SK-N-SH (cell line): ENCODE measurements around the gene ADAMTS9. TPM values are rescaled to one million over a fixed set of nuclear protein-coding genes. Genes with fewer than 3 reads are reported as not detected.

ENCODE experiments used
- CTCF ChIA-PET: fragments of 300-600, 350-600 bp; formaldehyde crosslinking; extraction: SDS; loops from one replicate; lab custom pipeline; 2021; lab: Yijun Ruan, JAX
- POLR2A ChIA-PET: fragments of 350-600 bp; sonication (Branson Sonifier 250); formaldehyde crosslinking; extraction: SDS; loops from one replicate; lab custom pipeline; 2020; ENCODE audit warnings: antibody characterized with exemption, inconsistent platforms; lab: Yijun Ruan, JAX
- DNase-seq: peaks from one replicate; pipeline ENCODE4 v3.0.0; 2012
- H2AFZ ChIP-seq: fragments of 200-600 bp; sonication (generic); 2 replicates; pipeline ENCODE4 v1.8.1; 2016; ENCODE audit warnings: antibody characterized with exemption, mild to moderate bottlenecking, low read depth
- H3F3A ChIP-seq: fragments of 200-600 bp; sonication (generic); replicated peaks from 2 replicates; pipeline ENCODE3; 2016; ENCODE audit warnings: antibody characterized with exemption, mild to moderate bottlenecking; ENCODE audit not compliant: insufficient read depth
- H3K27ac ChIP-seq, 2 experiments: fragments of 200-500 bp in 1 of 2; fragments of 200-600 bp in 1 of 2; sonication (Bioruptor generic) in 1 of 2; sonication (generic), shearing (Covaris generic) in 1 of 2; 2 replicates each; pipeline versions ENCODE4 v1.5.1 to v1.6.1; 2014 to 2016; ENCODE audit warnings: low read depth in 2 of 2, inconsistent platforms in 1 of 2, low read length in 1 of 2, mild to moderate bottlenecking in 1 of 2, mixed read lengths in 1 of 2
- H3K27me3 ChIP-seq: fragments of 200-600 bp; sonication (generic), shearing (Covaris generic); 2 replicates; pipeline ENCODE4 v1.6.1; 2016; ENCODE audit warnings: mixed run types; ENCODE audit not compliant: insufficient read depth
- H3K36me3 ChIP-seq, 2 experiments: fragments of 200-500 bp in 1 of 2; fragments of 200-600 bp in 1 of 2; sonication (Bioruptor generic) in 1 of 2; sonication (generic) in 1 of 2; replicated peaks in 1 of 2; 2 replicates each; pipeline versions ENCODE3 to v1.5.1; 2014 to 2016; ENCODE audit warnings: low read length in 1 of 2, mild to moderate bottlenecking in 1 of 2; ENCODE audit not compliant: insufficient read depth in 2 of 2, control insufficient read depth in 1 of 2
- H3K4me1 ChIP-seq, 2 experiments: fragments of 200-500 bp in 1 of 2; fragments of 200-600 bp in 1 of 2; sonication (Bioruptor generic) in 1 of 2; sonication (generic), shearing (Covaris generic) in 1 of 2; 2 replicates each; pipeline versions ENCODE4 v1.5.1 to v1.6.1; 2014 to 2016; ENCODE audit warnings: low read depth in 1 of 2, low read length in 1 of 2, mixed run types in 1 of 2; ENCODE audit not compliant: insufficient read depth in 2 of 2, control insufficient read depth in 1 of 2
- H3K4me2 ChIP-seq: fragments of 200-600 bp; sonication (generic), shearing (Covaris generic); 2 replicates; pipeline ENCODE4 v1.6.1; 2017; ENCODE audit warnings: mixed run types
- H3K4me3 ChIP-seq, 2 experiments: fragments of 200-500 bp in 1 of 2; fragments of 200-600 bp in 1 of 2; sonication (Bioruptor generic) in 1 of 2; sonication (generic), shearing (Covaris generic) in 1 of 2; 2 replicates each; pipeline versions ENCODE4 v1.5.1 to v1.8.1; 2014 to 2016; ENCODE audit warnings: low read depth in 2 of 2, inconsistent platforms in 1 of 2, low read length in 1 of 2, mild to moderate bottlenecking in 1 of 2, mixed read lengths in 1 of 2, moderate library complexity in 1 of 2
- H3K79me2 ChIP-seq: fragments of 200-600 bp; sonication (generic); 2 replicates; pipeline ENCODE4 v1.8.1; 2017; ENCODE audit warnings: mild to moderate bottlenecking; ENCODE audit not compliant: insufficient read depth
- H3K9ac ChIP-seq: fragments of 200-600 bp; sonication (generic); 2 replicates; pipeline ENCODE4 v1.6.1; 2017; ENCODE audit warnings: mixed run types
- H3K9me2 ChIP-seq: fragments of 200-600 bp; sonication (generic); 2 replicates; pipeline ENCODE4 v1.6.1; 2017; ENCODE audit warnings: mixed run types
- H3K9me3 ChIP-seq: fragments of 200-600 bp; sonication (generic); 2 replicates; pipeline ENCODE4 v1.6.1; 2017; ENCODE audit warnings: mixed run types, mild to moderate bottlenecking, moderate library complexity
- H4K20me1 ChIP-seq: fragments of 200-600 bp; sonication (generic); 2 replicates; pipeline ENCODE4 v1.6.1; 2017; ENCODE audit warnings: mild to moderate bottlenecking, mixed run types; ENCODE audit not compliant: insufficient read depth
- EZH2phosphoT487 ChIP-seq: fragments of 200-600 bp; sonication (generic); IDR thresholded peaks from 2 replicates; pipeline ENCODE4 v1.6.1; 2017; ENCODE audit warnings: low read depth, mixed run types, mild to moderate bottlenecking, antibody characterized with exemption, moderate library complexity, borderline replicate concordance
- FOSL2 ChIP-seq: IDR thresholded peaks from 2 replicates; pipeline ENCODE4 v1.4.0; 2012; ENCODE audit warnings: low read depth, mild to moderate bottlenecking, moderate library complexity, borderline replicate concordance
- FOXJ3 ChIP-seq: sonication (generic); formaldehyde crosslinking; IDR thresholded peaks from 2 replicates; pipeline ENCODE4 v1.5.1; 2020; ENCODE audit warnings: mild to moderate bottlenecking, missing genetic modification reagents
- FOXM1 ChIP-seq: IDR thresholded peaks from 2 replicates; pipeline ENCODE4 v1.4.0; 2012; ENCODE audit warnings: low read depth, mild to moderate bottlenecking
- JUND ChIP-seq: IDR thresholded peaks from 2 replicates; pipeline ENCODE4 v1.4.0; 2012
- MXI1 ChIP-seq: IDR thresholded peaks from 2 replicates; pipeline ENCODE4 v1.6.1; 2012; ENCODE audit warnings: mild to moderate bottlenecking, low read depth, low read length, improper control_type of control experiment
- POLR2AphosphoS5 ChIP-seq: IDR thresholded peaks from 2 replicates; pipeline ENCODE4 v1.6.1; 2012; ENCODE audit warnings: low read depth, low read length
- RAD21 ChIP-seq: IDR thresholded peaks from 2 replicates; pipeline ENCODE4 v1.6.1; 2012; ENCODE audit warnings: mild to moderate bottlenecking, low read length
- RCOR1 ChIP-seq: fragments of 150-350 bp; IDR thresholded peaks from 2 replicates; pipeline ENCODE4 v1.6.1; 2017; ENCODE audit warnings: antibody characterized with exemption, low read length
- RFX5 ChIP-seq: IDR thresholded peaks from 2 replicates; pipeline ENCODE4 v1.6.1; 2012; ENCODE audit warnings: mild to moderate bottlenecking, improper control_type of control experiment, low read length
- SMC3 ChIP-seq: IDR thresholded peaks from 2 replicates; pipeline ENCODE4 v1.6.1; 2012; ENCODE audit warnings: low read depth, low read length, improper control_type of control experiment
- TAF1 ChIP-seq: IDR thresholded peaks from 2 replicates; pipeline ENCODE4 v1.6.1; 2012; ENCODE audit warnings: low read depth, mild to moderate bottlenecking, low read length, moderate library complexity, borderline replicate concordance
- TCF12 ChIP-seq: IDR thresholded peaks from 2 replicates; pipeline ENCODE4 v1.4.0; 2012
- USF1 ChIP-seq: IDR thresholded peaks from 2 replicates; pipeline ENCODE4 v1.4.0; 2012; ENCODE audit warnings: low read depth, borderline replicate concordance
- WGBS: methylation state at CpG from one replicate; pipeline ENCODE4 v1.1.6; 2017; ENCODE audit warnings: low lambda C conversion rate; 5-methylcytosine and 5-hydroxymethylcytosine counted together
- polyA plus RNA-seq, 3 experiments: library from polyadenylated mRNA; depleted of rRNA; stranded (reverse); fragments of >200 nt; gene quantifications; 2 replicates each; pipeline ENCODE4 v1.2.3, GENCODE V29; 2012
- TF ChIP-seq, protein P1 (sequence below): IDR thresholded peaks from 2 replicates; pipeline ENCODE4 v1.6.1; 2012; ENCODE audit warnings: mild to moderate bottlenecking, low read depth, low read length, moderate library complexity
- TF ChIP-seq, protein P2 (sequence below): fragments of 200-600 bp; sonication (generic); IDR thresholded peaks from 2 replicates; pipeline ENCODE4 v1.6.1; 2017; ENCODE audit warnings: antibody characterized with exemption, mild to moderate bottlenecking, moderate library complexity

Gene ADAMTS9
- polyA plus RNA-seq, 1 of the 3 experiments (the other 2 are of a cell fraction) = 4.1 TPM

DNA sequence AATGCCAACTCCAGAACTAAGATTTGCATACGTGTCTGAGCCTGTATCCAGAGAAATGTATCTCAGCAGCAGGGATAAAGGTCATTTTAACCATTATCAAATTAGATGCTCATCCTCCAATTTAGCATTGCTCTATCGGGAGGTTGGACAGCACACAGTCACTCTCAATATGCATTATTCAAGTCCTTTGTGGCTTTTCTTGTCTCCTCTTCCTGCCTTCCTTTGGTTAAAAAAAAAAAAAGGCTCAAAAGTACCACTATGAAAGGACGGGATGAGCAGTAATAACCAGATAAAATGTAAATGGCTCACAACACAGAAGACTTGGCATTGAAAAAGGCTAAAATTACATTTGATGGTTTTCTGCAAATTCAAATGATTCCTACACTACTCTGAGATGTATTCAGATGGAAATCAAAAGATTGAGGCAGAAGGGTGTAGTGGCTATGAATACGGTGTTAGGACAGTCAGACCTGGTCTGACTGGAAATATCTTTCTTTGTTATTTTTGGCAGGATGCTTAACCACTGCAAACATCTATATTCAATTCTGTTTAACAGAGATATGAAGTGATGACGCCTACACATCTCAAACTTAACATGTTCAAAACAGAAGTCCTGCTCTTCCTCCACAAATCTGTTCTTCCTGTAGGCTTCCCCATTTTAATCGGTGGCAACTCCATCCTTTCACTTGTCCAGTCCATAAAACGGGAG lies 109.6 kb downstream of the ADAMTS9 start (continued):
- no peak for TF ChIP-seq MXI1
- TF ChIP-seq USF1 = no peak

DNA sequence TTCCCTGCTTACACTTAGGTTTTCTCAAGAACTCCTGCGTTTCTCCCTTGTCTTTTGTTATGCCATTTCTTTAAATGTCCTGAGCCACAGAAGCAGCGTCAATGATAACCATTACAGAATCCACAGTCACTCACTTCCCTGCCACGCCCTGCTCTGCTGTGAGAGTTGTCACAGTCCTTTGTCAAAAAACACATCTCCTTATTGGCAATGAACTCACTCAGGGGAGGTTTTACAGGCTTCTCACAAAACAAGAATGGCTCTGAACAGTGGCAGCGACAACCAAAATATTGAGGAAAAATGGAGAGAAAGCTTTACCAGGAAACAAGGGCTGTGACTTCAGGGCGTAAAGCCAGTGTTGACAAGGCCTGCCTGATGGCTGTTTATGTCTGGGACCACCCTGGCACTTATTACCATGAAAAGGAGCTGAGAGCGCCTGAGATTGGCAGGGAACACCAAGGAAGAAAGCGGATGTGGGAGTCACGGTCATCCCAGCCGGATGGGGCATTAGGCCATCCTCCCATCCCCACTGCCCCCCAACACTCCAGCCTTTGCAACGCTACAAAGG lies 111.5 kb downstream of the ADAMTS9 start:
- H3K27ac ChIP-seq = peak overlapping the region in 1 of 2 experiments; percentile 6; a peak in 1 of 4 replicates
- TF ChIP-seq TCF12 (no peak), FOXM1 (no peak)
- no peak overlapping the region for H3K4me2 ChIP-seq
- no peak for DNase-seq
- no peaks in the 10 kb centered on the region for H3K79me2 ChIP-seq
- H3K9ac ChIP-seq = no peak overlapping the region
- CTCF ChIA-PET = interaction anchor here (0.9 to 2.2 kb wide), 15 partner anchors 8 to 1001 kb away, joined by 3 to 14 read pairs (median 4); no protein-coding TSS in a partner anchor
- no peaks in the 10 kb centered on the region for H4K20me1 ChIP-seq
- no peak overlapping the region for H3K4me3 ChIP-seq
- H3K36me3 ChIP-seq = peaks cover 0 to 24% of the 10 kb centered on the region in 2 experiments
- H2AFZ ChIP-seq = no peak overlapping the region
- POLR2A ChIA-PET = no interaction called here
- 79% methylated on average over 10 of the region's 10 CpGs for WGBS
- no peaks in the 10 kb centered on the region for H3K9me2 ChIP-seq
- no peaks in the 10 kb centered on the region for H3K9me3 ChIP-seq
- H3K27me3 ChIP-seq = no peaks in the 10 kb centered on the region
- H3K4me1 ChIP-seq = peaks cover 0 to 15% of the 10 kb centered on the region in 2 experiments; a peak in 1 of 4 replicates
- H3F3A ChIP-seq = peaks cover 4% of the 10 kb centered on the region

GRCh38 chr3:64575211-64575844 lies 112.5 kb downstream of the ADAMTS9 start:
- peaks cover 0 to 24% of the 10 kb centered on the region in 2 experiments for H3K36me3 ChIP-seq
- ChIA-PET CTCF (interaction anchor here (1.0 to 2.2 kb wide), 14 partner anchors 9 to 1002 kb away, joined by 3 to 14 read pairs (median 4); no protein-coding TSS in a partner anchor), POLR2A (interaction anchor here (0.7 kb wide), 1 partner anchor 239 kb away, joined by 3 read pairs; no protein-coding TSS in a partner anchor)
- no peak overlapping the region for H3K9ac ChIP-seq
- H3K9me3 ChIP-seq = no peaks in the 10 kb centered on the region
- peak; percentile 34 for DNase-seq
- H3K9me2 ChIP-seq = no peaks in the 10 kb centered on the region
- no peak overlapping the region for H3K4me2 ChIP-seq
- WGBS = 88% methylated on average over 2 of the region's 2 CpGs
- H4K20me1 ChIP-seq = no peaks in the 10 kb centered on the region
- H3K27ac ChIP-seq = peak overlapping the region in 1 of 2 experiments; percentile 50; a peak in 1 of 4 replicates
- no peak overlapping the region for H3K4me3 ChIP-seq
- H3K27me3 ChIP-seq = no peaks in the 10 kb centered on the region
- H3F3A ChIP-seq = peaks cover 4% of the 10 kb centered on the region
- peaks cover 0 to 15% of the 10 kb centered on the region in 2 experiments; a peak in 1 of 4 replicates for H3K4me1 ChIP-seq
- H2AFZ ChIP-seq = no peak overlapping the region
- H3K79me2 ChIP-seq = no peaks in the 10 kb centered on the region
- no peak for TF ChIP-seq POLR2AphosphoS5
- TF ChIP-seq RFX5 = no peak
- TF ChIP-seq EZH2phosphoT487 = no peak
- TF ChIP-seq, protein P1, sequence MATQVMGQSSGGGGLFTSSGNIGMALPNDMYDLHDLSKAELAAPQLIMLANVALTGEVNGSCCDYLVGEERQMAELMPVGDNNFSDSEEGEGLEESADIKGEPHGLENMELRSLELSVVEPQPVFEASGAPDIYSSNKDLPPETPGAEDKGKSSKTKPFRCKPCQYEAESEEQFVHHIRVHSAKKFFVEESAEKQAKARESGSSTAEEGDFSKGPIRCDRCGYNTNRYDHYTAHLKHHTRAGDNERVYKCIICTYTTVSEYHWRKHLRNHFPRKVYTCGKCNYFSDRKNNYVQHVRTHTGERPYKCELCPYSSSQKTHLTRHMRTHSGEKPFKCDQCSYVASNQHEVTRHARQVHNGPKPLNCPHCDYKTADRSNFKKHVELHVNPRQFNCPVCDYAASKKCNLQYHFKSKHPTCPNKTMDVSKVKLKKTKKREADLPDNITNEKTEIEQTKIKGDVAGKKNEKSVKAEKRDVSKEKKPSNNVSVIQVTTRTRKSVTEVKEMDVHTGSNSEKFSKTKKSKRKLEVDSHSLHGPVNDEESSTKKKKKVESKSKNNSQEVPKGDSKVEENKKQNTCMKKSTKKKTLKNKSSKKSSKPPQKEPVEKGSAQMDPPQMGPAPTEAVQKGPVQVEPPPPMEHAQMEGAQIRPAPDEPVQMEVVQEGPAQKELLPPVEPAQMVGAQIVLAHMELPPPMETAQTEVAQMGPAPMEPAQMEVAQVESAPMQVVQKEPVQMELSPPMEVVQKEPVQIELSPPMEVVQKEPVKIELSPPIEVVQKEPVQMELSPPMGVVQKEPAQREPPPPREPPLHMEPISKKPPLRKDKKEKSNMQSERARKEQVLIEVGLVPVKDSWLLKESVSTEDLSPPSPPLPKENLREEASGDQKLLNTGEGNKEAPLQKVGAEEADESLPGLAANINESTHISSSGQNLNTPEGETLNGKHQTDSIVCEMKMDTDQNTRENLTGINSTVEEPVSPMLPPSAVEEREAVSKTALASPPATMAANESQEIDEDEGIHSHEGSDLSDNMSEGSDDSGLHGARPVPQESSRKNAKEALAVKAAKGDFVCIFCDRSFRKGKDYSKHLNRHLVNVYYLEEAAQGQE = no peak
- no peak for TF ChIP-seq FOXJ3 (CRISPR knock-in tag)
- no peak; the same call in 1 of the 2 replicates for TF ChIP-seq SMC3
- TF ChIP-seq FOSL2 = no peak
- TF ChIP-seq RCOR1 = no peak
- no peak for TF ChIP-seq MXI1
- TF ChIP-seq RAD21 = peak; percentile 43
- no peak for TF ChIP-seq TAF1
- no peak for TF ChIP-seq JUND
- TF ChIP-seq, protein P2, sequence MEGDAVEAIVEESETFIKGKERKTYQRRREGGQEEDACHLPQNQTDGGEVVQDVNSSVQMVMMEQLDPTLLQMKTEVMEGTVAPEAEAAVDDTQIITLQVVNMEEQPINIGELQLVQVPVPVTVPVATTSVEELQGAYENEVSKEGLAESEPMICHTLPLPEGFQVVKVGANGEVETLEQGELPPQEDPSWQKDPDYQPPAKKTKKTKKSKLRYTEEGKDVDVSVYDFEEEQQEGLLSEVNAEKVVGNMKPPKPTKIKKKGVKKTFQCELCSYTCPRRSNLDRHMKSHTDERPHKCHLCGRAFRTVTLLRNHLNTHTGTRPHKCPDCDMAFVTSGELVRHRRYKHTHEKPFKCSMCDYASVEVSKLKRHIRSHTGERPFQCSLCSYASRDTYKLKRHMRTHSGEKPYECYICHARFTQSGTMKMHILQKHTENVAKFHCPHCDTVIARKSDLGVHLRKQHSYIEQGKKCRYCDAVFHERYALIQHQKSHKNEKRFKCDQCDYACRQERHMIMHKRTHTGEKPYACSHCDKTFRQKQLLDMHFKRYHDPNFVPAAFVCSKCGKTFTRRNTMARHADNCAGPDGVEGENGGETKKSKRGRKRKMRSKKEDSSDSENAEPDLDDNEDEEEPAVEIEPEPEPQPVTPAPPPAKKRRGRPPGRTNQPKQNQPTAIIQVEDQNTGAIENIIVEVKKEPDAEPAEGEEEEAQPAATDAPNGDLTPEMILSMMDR = peak; percentile 65
